Smooth muscle cell (in vitro differentiated cells): ENCODE measurements around the gene PDE12. TPM values are rescaled to one million over a fixed set of nuclear protein-coding genes. Genes with fewer than 3 reads are reported as not detected.
A peak's percentile ranks its signal among the peaks of the same experiment; 100 is the strongest.

Source experiments
- DNase-seq: peaks from one replicate; lab custom pipeline; 2025; ENCODE audit not compliant: unreplicated experiment; lab: John Stamatoyannopoulos, UW
- H2AFZ ChIP-seq: fragments of 200-600 bp; sonication (generic); 2 replicates; pipeline ENCODE4 v1.6.0; 2016; ENCODE audit warnings: antibody characterized with exemption, low read depth, mild to moderate bottlenecking
- H3F3A ChIP-seq: fragments of 200-600 bp; sonication (generic); 2 replicates; pipeline ENCODE4 v1.6.0; 2017; ENCODE audit warnings: antibody characterized with exemption, low read depth
- H3K27ac ChIP-seq: fragments of 200-600 bp; sonication (generic); 2 replicates; pipeline ENCODE4 v1.5.1; 2016; ENCODE audit warnings: low read depth, mild to moderate bottlenecking
- H3K27me3 ChIP-seq: fragments of 200-600 bp; sonication (generic); 2 replicates; pipeline ENCODE4 v1.6.1; 2016; ENCODE audit warnings: low read depth, mild to moderate bottlenecking
- H3K36me3 ChIP-seq: fragments of 200-600 bp; sonication (generic); 2 replicates; pipeline ENCODE4 v1.5.1; 2016; ENCODE audit warnings: low read depth
- H3K4me1 ChIP-seq: fragments of 200-600 bp; sonication (generic); 2 replicates; pipeline ENCODE4 v1.5.1; 2016; ENCODE audit warnings: low read depth
- H3K4me2 ChIP-seq: fragments of 200-600 bp; sonication (generic); 2 replicates; pipeline ENCODE4 v1.6.0; 2016; ENCODE audit warnings: mild to moderate bottlenecking
- H3K4me3 ChIP-seq: fragments of 200-600 bp; sonication (generic); 2 replicates; pipeline ENCODE4 v1.5.1; 2016; ENCODE audit warnings: mild to moderate bottlenecking
- H3K79me2 ChIP-seq: fragments of 200-600 bp; sonication (generic); 2 replicates; pipeline ENCODE4 v1.6.0; 2016; ENCODE audit warnings: low read depth, mild to moderate bottlenecking
- H3K9ac ChIP-seq: fragments of 200-600 bp; sonication (generic); 2 replicates; pipeline ENCODE4 v1.6.0; 2016; ENCODE audit warnings: low read depth
- H3K9me3 ChIP-seq: fragments of 200-600 bp; sonication (generic); replicated peaks from 2 replicates; pipeline ENCODE4 v1.5.1; 2016; ENCODE audit warnings: low read depth
- H4K20me1 ChIP-seq: fragments of 200-600 bp; sonication (generic); 2 replicates; pipeline ENCODE4 v1.6.0; 2016; ENCODE audit warnings: low read depth
- CTCF ChIP-seq: fragments of 200-600 bp; sonication (generic); IDR thresholded peaks from 2 replicates; pipeline ENCODE4 v1.5.1; 2017; ENCODE audit warnings: borderline replicate concordance, mild to moderate bottlenecking, antibody characterized with exemption; ENCODE audit not compliant: insufficient read depth, poor library complexity, severe bottlenecking
- WGBS: methylation state at CpG from one replicate; pipeline ENCODE4 v1.1.7; 2016; ENCODE audit warnings: low lambda C conversion rate; 5-methylcytosine and 5-hydroxymethylcytosine counted together
- polyA plus RNA-seq: library from polyadenylated mRNA; unstranded; fragments of >200 nt; fragmentation: Nextera tagmentation; extraction: Ambion mirVana; gene quantifications from 2 replicates; pipeline ENCODE4 v1.2.1, GENCODE V29; 2016
- total RNA-seq: library from RNA; depleted of rRNA; stranded (reverse); fragments of >200 nt; gene quantifications from 2 replicates; pipeline ENCODE4 v1.2.3, GENCODE V29; 2014

The PDE12 gene
- total and polyA plus RNA-seq, 2 experiments from 2014 or later, result 6.7 to 10.8 TPM

GRCh38 chr3:57530071-57530608, 25.9 kb upstream of the PDE12 start:
- TF ChIP-seq CTCF, result no peak
- no peak overlapping the region for H3K4me2 ChIP-seq
- no peaks in the 10 kb centered on the region for H4K20me1 ChIP-seq
- H3K9ac ChIP-seq, result no peak overlapping the region
- no peak overlapping the region for H3K4me3 ChIP-seq
- H3K9me3 ChIP-seq, result no peaks in the 10 kb centered on the region
- H3K27me3 ChIP-seq, result no peaks in the 10 kb centered on the region
- H2AFZ ChIP-seq, result no peak overlapping the region
- no peaks in the 10 kb centered on the region for H3K79me2 ChIP-seq
- H3K36me3 ChIP-seq, result no peaks in the 10 kb centered on the region
- DNase-seq, result no peak
- no peaks in the 10 kb centered on the region for H3F3A ChIP-seq
- H3K27ac ChIP-seq, result no peak overlapping the region
- no peaks in the 10 kb centered on the region for H3K4me1 ChIP-seq

GRCh38 chr3:57538465-57538864, 17.6 kb upstream of the PDE12 start:
- Histone ChIP-seq H3F3A (no peaks in the 10 kb centered on the region), H3K4me3 (no peak overlapping the region), H3K4me2 (no peak overlapping the region), H2AFZ (no peak overlapping the region), H3K36me3 (no peaks in the 10 kb centered on the region), H3K9ac (no peak overlapping the region), H3K79me2 (no peaks in the 10 kb centered on the region), H3K4me1 (no peaks in the 10 kb centered on the region), H3K9me3 (no peaks in the 10 kb centered on the region), H3K27me3 (no peaks in the 10 kb centered on the region), H4K20me1 (no peaks in the 10 kb centered on the region), H3K27ac (no peak overlapping the region)
- TF ChIP-seq CTCF, result no peak
- 79% methylated on average over 3 of the region's 3 CpGs for WGBS
- DNase-seq, result no peak

- H3K4me1 ChIP-seq, result peaks cover 3% of the 10 kb centered on the region
- peak within 1 kb of the TSS; percentile 12 for H3K9ac ChIP-seq
- no peaks in the 10 kb centered on the region for H3F3A ChIP-seq
- H3K27me3 ChIP-seq, result no peaks in the 10 kb centered on the region
- no peaks in the 10 kb centered on the region for H3K36me3 ChIP-seq
- H3K27ac ChIP-seq, result no peak within 1 kb of the TSS
- no peaks in the 10 kb centered on the region for H3K9me3 ChIP-seq
- peak within 1 kb of the TSS; percentile 38 for H3K4me3 ChIP-seq
- H4K20me1 ChIP-seq, result no peaks in the 10 kb centered on the region
- WGBS, result 17% methylated on average over 20 of the region's 20 CpGs
- H3K4me2 ChIP-seq, result peak within 1 kb of the TSS; percentile 71
- TF ChIP-seq CTCF, result no peak
- DNase-seq, result peak; percentile 2
- H2AFZ ChIP-seq, result peak within 1 kb of the TSS; percentile 1
- H3K79me2 ChIP-seq, result no peaks in the 10 kb centered on the region
Measured at GRCh38 chr3:57544181-57545125, 11.6 kb upstream of the PDE12 start, which contains the start of gene DNAH12. DNAH12 (minus strand) TSS chr3:57544344; CDS start chr3:57542870, 1,474 bp downstream.
